ENCODE results near the gene RAB4A.

GRCh38 chr1:229224308-229224707, 46.6 kb upstream of the RAB4A start:
- no peak for TF ChIP-seq BRF2 (IDR thresholded peaks at IDR 0.05; ENCODE audit: borderline replicate concordance, insufficient read depth, insufficient read length)
- TF ChIP-seq BHLHE40 (IDR thresholded peaks at IDR 0.05; ENCODE audit: low read length), result no peak
- no peak for TF ChIP-seq ZNF398 (CRISPR knock-in tag; IDR thresholded peaks at IDR 0.05)
